ENCODE results near the gene ELMO1.
A peak's percentile ranks its signal among the peaks of the same experiment; 100 is the strongest.
"Not testable (repeated sequence)": the region's sequence is repeated elsewhere in the genome, so short reads cannot be mapped to it uniquely, and the experiment has no call there.

ELMO1 gene

DNA sequence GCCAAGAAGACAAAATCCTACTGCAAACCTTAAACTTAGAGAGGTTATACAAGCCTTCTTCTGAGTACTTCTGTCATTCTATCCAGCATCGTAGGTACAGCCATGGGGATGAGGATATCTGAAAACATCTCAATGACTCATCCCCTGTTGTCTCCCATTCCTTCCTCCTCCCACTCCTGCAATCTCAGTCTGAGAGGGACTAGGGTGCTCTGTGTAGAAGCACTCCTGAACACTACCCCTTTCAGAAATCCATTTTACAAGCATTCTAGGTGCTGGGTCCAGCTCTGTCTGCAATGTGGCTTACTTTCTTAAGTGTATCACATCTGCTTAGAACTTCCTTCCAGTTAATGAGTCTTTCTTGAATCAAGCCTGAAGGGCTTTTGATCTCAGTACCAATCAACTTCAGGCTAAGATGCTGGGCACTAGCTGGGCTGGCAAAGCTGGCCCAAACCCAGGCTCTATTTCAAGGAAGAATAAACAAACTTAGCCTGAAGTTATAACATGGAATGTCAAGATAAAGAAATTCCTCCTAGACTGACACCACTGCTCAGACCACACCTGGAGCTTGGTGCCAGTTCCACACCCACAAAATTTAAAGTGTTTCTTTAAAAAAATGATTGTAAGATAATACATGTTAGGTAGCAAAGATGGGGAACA, 454.1 kb downstream of the ELMO1 start:
- no peak for DNase-seq

DNA sequence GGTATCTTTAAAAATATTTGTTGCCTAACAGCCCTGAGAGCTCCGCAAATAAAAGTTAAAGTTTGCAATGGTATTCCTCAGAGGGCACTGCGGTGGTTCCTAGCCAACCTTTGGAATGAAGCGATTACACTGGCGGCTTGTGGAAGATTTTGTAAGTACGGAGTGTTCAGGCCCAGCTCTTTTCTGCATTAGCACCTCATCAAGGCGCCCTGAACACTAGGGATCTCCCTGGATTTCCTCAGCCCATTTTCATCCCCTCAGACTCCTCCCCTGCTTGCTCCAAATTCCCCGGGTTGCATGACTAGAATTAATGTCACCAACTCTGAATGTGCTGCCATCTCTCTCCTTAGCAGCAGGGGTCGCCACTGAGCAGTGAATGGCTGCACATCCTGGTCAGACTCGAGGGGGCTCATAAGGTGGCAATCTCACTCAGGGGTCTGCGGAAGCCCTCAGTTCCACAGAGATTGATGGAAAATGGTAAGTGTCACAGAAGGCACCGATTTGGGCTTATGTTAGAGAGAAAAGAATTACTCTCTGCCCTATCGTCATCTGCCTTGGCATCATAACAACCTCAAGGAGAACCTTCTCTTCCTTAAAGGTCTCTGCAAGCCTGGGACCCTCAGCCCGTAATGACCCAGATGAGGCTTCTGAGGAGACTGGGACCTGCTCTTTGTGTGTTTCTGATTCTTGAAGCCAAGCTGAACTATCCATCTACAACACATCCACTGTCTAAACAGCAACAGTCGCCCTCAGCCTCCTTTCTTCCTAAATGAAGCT, 461.5 kb downstream of the ELMO1 start:
- DNase-seq = peak; percentile 21 to 51

DNA sequence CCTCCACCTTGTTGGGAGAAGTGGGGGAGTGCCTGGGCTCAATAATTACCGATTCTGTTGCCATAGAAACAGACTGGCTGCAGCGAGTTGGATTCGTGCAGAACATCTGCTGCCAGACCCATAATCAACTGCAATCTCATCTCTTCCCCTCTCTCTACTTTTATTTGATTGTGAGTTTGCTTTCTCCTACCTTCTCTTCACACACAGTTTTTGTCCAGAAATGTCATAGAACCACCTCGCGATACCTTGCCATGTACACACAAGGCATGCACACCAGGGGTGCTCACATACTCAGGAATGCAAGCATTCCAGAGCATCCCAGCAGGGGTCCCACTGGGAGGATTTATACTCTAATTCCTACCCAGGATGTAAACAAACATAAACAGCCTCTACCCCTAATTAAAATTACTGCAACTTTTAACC, 462.1 kb downstream of the ELMO1 start:
- DNase-seq = peak in 1 of 2 experiments; percentile 26

DNA sequence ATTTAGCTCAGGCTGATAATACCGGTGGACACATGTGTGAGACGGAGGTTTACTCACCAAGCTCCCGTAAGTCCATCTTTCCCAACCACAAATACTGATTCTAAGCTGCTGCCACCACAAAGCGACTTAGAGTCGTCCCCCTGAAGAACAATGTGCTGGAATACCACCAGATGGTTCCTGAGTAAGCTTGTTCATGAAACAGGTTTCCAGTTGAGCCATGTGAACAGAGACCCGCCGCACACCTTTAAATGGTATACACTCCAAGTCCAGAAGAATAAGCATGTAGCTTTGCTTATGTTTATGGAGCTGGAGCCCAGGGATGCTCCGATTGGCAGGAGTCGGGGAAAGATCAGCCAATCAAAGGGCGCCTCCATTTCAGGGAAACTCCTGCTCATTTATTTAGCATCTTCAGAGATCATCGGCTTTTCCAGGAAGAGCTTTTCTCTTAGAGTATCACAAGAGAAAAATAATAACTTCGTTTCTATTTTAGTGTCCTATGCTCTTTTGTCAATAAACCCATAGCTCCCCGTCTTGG, 462.7 kb downstream of the ELMO1 start:
- DNase-seq = no peak

DNA sequence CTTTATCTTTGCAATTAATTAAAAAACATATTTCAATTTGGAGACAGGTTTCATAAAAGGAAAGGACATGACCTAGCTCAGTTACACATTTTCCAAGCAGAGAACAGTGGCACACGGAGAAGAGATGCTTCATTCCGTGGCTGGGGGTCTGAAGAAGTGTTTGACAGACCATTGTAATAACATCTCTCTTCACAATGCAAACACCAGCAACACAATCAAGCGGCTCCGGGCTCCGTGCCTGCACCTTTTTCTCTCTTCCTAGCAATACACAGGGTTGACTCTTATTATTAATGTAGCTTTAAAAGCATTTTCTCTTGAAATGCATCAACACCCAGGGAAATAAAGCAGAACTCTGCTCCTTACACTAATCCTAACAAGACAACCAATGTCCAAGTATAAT, 463.3 kb downstream of the ELMO1 start:
- no peak for DNase-seq

GRCh38 chr7:36984710-36985312, 463.9 kb downstream of the ELMO1 start:
- DNase-seq = no peak

GRCh38 chr7:36984041-36984521, 464.6 kb downstream of the ELMO1 start:
- no peak for DNase-seq

GRCh38 chr7:36982766-36983165, 465.9 kb downstream of the ELMO1 start:
- no peak for DNase-seq

- no peak for DNase-seq
Observed at GRCh38 chr7:36979810-36980248, 468.8 kb downstream of the ELMO1 start.

DNA sequence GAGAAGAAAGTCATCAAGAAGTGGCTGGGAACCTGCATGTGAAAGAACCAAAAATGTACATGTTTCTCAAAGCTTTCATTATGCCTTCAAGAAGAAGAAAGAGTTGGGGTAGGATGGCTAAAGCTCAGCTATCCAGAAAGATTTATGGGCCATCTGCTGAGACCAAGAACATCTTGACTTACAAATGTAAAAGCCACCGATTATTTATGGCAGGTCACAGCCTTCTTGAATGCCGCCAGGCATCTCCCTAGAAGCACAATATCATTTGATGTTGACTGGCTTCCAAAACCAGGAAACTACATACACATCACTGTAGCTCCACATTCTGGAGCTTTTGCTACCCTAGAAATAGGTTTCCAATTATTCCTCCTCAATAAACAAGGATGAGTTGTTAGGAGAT, 470.2 kb downstream of the ELMO1 start:
- DNase-seq = no peak

GRCh38 chr7:36977878-36978277, 470.8 kb downstream of the ELMO1 start:
- DNase-seq = no peak

GRCh38 chr7:36973534-36973933, 475.1 kb downstream of the ELMO1 start:
- not testable (repeated sequence) for DNase-seq

- DNase-seq = no peak
Observed at GRCh38 chr7:36972140-36972518, 476.5 kb downstream of the ELMO1 start.

DNA sequence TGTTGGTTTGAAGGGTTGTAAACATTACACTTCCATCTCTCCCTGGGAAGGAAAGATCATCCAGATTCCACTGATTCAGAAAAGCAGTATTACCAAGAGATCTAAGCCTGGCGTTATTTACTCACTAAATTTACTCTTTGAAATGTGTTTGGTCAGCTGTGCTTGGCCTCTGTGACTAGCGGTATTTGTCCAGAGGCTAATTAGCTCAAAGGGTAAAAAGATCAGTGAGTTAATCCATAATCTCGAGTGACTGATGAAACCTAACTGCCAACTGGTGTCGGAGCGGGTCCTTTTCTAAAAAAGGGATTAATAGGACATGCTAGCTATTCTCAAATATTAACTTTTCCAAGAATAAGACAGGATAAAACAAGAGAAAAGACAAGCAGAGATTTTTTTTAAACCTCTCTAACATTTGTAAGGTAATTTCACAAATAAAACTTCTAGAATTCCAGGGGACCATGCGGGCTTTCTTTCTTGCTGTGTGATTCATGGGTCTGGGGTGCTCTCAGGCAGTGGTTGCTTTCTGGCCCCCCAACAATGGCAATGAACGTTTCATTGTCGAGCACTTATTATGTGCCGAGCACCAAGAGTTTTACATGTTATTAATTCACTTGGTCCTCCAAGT, 477.0 kb downstream of the ELMO1 start:
- no peak for DNase-seq

DNA sequence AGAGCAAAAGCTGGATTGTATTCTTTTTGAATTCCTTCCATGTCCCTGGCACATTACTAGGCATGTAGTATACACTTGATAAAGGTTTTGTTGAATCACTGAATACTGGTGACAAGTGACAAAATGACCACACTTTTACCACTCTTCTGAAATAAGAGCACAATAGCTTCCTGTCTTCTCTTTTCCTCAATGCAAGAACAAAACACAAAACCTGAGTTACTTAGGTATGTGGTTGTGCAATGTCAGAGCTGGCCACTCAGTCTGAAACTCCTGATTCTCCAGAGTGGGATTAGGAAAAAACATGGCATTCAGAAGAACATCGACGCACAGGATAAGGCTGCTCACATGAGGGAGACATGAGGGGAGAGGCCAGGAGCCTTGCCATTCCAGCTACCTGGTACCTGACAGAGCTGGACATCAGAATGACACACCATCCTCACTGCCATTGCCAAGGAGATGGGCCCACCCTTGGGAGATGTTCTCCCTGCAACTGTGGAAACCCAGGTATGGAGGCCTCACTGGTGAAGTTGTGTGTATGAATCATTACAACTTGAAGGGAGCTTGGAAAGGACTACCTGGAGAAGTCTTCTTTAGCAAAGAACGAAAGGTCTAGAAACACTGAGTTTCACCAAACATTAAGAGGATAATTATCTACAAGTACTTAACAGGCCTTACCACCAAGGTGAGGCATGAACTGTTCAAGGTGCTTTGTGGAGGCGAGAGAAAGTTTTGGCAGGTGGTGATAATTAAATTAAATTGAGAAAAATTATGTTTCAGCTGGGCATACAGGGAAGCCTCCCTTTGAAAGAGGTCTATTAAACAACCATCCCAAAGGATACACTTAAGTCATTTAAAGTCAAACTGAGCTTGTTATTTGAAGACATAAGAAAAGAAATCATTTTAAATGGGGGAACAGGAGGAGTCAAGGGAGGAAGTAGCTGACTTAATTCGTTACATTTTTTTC, 477.8 kb downstream of the ELMO1 start:
- DNase-seq = no peak

- no peak for DNase-seq
Observed at GRCh38 chr7:36969376-36969775, 479.3 kb downstream of the ELMO1 start.

DNA sequence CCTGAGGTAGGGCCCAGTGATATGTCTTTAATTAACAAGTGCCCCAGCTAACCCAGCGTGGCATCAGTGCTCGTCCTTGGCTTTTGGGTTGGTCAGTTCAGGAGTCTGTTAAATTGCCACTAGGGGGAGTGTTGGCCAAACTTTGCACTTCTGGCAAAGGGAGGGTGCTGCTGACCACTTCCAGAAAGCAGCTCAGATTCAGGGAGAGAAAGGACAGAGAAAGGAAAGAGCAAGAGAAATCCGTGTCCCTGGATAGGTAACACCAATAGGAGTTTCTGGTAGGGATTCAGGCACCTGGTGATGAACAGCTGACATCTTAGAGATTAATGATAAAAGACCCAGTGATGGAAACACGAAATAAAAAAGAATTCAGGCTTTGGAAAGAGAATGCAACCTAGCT, 481.3 kb downstream of the ELMO1 start:
- peak; percentile 54 to 85 for DNase-seq

DNA sequence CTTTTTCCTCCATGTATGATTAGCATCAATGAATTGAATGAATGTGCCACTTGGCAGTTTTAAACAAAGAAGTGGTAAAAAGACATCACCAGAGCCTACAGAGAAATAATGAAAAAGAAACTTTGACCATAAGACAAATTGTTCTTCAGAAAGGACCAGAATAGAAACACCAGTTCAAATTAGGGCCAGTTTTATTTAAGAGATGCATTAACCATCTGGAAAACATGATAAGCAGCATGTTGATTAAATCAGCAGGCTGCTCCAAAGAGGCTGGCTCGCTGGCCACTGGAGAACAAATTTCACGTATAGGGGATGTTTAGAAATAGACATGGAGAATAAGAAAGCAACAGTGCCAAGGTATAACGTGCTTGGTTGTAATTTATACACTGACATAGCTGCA, 482.0 kb downstream of the ELMO1 start:
- DNase-seq = no peak

DNA sequence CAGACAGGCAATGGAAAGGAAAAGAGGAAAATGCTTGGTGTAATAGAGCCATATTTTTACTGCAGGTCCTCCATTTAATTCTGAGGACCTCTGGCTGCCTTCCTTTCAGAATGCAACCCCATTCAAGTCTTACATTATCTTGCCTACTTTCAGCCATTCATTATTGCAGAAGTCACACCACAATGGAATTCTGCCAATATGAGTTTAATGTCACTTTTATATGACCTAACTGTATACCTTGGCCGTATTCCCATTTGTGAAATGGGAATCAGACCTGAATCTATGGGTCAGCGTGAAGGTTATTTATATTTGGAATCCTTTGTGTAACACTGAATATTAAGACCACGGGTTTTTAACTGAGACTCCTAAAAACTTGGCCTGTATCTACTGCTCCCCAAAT, 482.6 kb downstream of the ELMO1 start:
- no peak for DNase-seq

DNA sequence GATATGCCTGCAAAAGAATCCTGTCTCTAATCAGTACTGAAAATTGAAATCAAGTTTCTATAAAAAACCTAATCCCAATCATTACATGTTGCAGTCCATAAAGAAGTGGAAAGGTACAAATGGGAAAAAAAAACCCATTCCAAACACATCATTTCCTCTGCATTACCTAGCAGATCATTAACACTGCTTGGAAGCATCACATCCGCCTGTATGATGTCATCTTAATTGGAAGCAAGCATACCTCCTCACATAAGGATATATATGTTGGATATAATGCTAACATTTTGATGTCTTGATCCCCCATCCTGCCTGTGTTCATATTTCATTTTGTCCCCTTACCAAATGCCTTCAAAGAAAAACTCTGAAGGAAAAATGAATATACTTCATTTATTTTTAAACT, 483.0 kb downstream of the ELMO1 start:
- no peak for DNase-seq

GRCh38 chr7:36964297-36964696, 484.4 kb downstream of the ELMO1 start:
- DNase-seq = no peak

DNA sequence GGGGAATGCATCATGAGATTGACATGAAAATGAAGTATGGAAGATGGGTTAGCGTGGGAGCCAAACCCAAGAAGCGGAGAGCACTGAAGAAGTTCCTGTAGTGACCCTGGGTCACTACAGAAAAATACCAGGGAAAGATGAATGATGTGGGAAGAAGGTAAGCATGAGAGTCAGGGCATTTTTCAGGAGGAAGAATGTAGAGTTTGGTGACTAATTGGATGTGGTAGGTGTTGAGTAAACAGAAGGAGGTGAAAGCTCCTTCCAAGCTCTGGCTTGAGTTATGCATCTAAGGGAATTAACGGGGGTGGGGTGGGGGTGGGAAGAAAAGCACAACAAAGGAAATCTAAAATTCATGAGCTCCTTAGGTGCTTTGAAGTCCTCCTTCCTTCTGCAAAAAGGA, 486.3 kb downstream of the ELMO1 start:
- no peak for DNase-seq
